GM23248 (cell line): ENCODE results near the gene RNLS.

ENCODE experiments used
- EZH2 ChIP-seq: fragments of 200-600 bp; sonication (generic); IDR thresholded peaks from 2 replicates; pipeline ENCODE4 v1.6.1; 2018; ENCODE audit warnings: antibody characterized with exemption, mild to moderate bottlenecking; ENCODE audit not compliant: insufficient read depth, poor library complexity, severe bottlenecking
- EZH2phosphoT487 ChIP-seq: fragments of 200-600 bp; sonication (generic); IDR thresholded peaks from 2 replicates; pipeline ENCODE4 v1.6.1; 2018; ENCODE audit warnings: antibody characterized with exemption, moderate library complexity, mild to moderate bottlenecking, low read depth; ENCODE audit not compliant: insufficient read depth

- TF ChIP-seq EZH2 (no peak), EZH2phosphoT487 (no peak)
Observed at GRCh38 chr10:88457660-88458059, 125.5 kb downstream of the RNLS start.
